Activated naive CD4-positive, alpha-beta T cell treated with anti-CD3 and anti-CD28 coated beads for 36 hours (primary cell): Measurements from ENCODE around the gene VEGFA. TPM values are rescaled to one million over a fixed set of nuclear protein-coding genes. Genes with fewer than 3 reads are reported as not detected.
A peak's percentile ranks its signal among the peaks of the same experiment; 100 is the strongest.

ENCODE experiments used
- CTCF ChIA-PET: fragments of 350-600 bp; sonication (Branson Sonifier 250); formaldehyde crosslinking; loops from one replicate; lab custom pipeline; 2021; ENCODE audit warnings: antibody characterized with exemption; lab: Charles Lee
- DNase-seq: peaks from one replicate; pipeline ENCODE4 v3.0.0-alpha.2; 2020
- H3K27ac Mint-ChIP-seq: one replicate; pipeline ENCODE4 v1.8.0; 2021; ENCODE audit warnings: mild to moderate bottlenecking, mixed read lengths
- H3K27me3 Mint-ChIP-seq: one replicate; pipeline ENCODE4 v1.8.0; 2021; ENCODE audit warnings: low read depth, mixed read lengths
- H3K36me3 Mint-ChIP-seq: one replicate; pipeline ENCODE4 v1.8.0; 2021; ENCODE audit warnings: low read depth, mixed read lengths
- H3K4me1 Mint-ChIP-seq: one replicate; pipeline ENCODE4 v1.8.0; 2021; ENCODE audit warnings: low read depth, mixed read lengths
- H3K4me3 Mint-ChIP-seq: one replicate; pipeline ENCODE4 v1.8.0; 2021; ENCODE audit warnings: mild to moderate bottlenecking, moderate library complexity, mixed read lengths
- H3K9me3 Mint-ChIP-seq: one replicate; pipeline ENCODE4 v1.8.0; 2021; ENCODE audit warnings: mixed read lengths
- intact Hi-C: fragments of 100-400 bp; cut with micrococcal nuclease; formaldehyde crosslinking; loops from one replicate; pipeline ENCODE4 v1.15.1; 2023
- total RNA-seq, 2 experiments: library from RNA; stranded (reverse); gene quantifications; one replicate each; pipeline ENCODE4 v1.2.3, GENCODE V29; 2021

VEGFA gene
- total RNA-seq, 2 experiments from 2014 or later = 35.9 to 37.3 TPM

DNA sequence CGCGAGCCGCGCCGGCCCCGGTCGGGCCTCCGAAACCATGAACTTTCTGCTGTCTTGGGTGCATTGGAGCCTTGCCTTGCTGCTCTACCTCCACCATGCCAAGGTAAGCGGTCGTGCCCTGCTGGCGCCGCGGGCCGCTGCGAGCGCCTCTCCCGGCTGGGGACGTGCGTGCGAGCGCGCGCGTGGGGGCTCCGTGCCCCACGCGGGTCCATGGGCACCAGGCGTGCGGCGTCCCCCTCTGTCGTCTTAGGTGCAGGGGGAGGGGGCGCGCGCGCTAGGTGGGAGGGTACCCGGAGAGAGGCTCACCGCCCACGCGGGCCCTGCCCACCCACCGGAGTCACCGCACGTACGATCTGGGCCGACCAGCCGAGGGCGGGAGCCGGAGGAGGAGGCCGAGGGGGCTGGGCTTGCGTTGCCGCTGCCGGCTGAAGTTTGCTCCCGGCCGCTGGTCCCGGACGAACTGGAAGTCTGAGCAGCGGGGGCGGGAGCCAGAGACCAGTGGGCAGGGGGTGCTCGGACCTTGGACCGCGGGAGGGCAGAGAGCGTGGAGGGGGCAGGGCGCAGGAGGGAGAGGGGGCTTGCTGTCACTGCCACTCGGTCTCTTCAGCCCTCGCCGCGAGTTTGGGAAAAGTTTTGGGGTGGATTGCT is 1.3 kb downstream of the VEGFA start:
- CTCF ChIA-PET = interaction anchor here (0.6 to 4.5 kb wide), 5 partner anchors 37 to 308 kb away, joined by 3 to 45 read pairs (median 22); no protein-coding TSS in a partner anchor
- peak overlapping the region; percentile 50 for H3K27ac Mint-ChIP-seq
- intact Hi-C loops = loop anchor here (2.0 kb wide), 3 partner anchors 37 to 355 kb away; partner anchors contain the start of genes GTPBP2, MRPL14 and TMEM63B
- no peaks in the 10 kb centered on the region for H3K27me3 Mint-ChIP-seq
- peaks cover 11% of the 10 kb centered on the region for H3K36me3 Mint-ChIP-seq
- no peaks in the 10 kb centered on the region for H3K9me3 Mint-ChIP-seq
- H3K4me3 Mint-ChIP-seq = peak overlapping the region; percentile 97
- peaks cover 29% of the 10 kb centered on the region for H3K4me1 Mint-ChIP-seq
- peak; percentile 66 for DNase-seq

DNA sequence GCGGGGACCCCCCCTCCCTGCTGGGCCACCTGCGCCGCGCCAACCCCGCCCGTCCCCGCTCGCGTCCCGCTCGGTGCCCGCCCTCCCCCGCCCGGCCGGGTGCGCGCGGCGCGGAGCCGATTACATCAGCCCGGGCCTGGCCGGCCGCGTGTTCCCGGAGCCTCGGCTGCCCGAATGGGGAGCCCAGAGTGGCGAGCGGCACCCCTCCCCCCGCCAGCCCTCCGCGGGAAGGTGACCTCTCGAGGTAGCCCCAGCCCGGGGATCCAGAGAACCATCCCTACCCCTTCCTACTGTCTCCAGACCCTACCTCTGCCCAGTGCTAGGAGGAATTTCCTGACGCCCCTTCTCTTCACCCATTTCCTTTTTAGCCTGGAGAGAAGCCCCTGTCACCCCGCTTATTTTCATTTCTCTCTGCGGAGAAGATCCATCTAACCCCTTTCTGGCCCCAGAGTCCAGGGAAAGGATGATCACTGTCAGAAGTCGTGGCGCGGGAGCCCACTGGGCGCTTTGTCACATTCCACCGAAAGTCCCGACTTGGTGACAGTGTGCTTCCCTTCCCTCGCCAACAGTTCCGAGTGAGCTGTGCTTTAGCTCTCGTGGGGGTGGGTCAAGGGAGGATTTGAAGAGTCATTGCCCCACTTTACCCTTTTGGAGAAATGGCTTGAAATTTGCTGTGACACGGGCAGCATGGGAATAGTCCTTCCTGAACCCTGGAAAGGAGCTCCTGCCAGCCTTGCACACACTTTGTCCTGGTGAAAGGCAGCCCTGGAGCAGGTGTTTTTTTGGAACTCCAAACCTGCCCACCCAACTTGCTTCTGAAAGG is 2.1 kb downstream of the VEGFA start:
- peaks cover 16% of the 10 kb centered on the region for H3K36me3 Mint-ChIP-seq

DNA sequence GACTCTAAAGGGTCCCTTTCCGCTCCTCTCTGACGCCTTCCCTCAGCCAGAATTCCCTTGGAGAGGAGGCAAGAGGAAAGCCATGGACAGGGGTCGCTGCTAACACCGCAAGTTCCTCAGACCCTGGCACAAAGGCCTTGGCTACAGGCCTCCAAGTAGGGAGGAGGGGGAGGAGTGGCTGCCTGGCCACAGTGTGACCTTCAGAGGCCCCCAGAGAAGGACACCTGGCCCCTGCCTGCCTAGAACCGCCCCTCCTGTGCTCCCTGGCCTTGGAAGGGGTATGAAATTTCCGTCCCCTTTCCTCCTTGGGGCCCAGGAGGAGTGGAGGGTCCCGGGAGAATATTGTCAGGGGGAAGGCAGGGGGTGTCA is 2.7 kb downstream of the VEGFA start:
- peaks cover 21% of the 10 kb centered on the region for H3K36me3 Mint-ChIP-seq
- H3K27me3 Mint-ChIP-seq = no peaks in the 10 kb centered on the region
- intact Hi-C loops = loop anchor here (1.0 kb wide), 3 partner anchors 48 to 493 kb away; partner anchors contain the start of gene NFKBIE
- H3K4me3 Mint-ChIP-seq = peak overlapping the region; percentile 91
- peak; percentile 10 for DNase-seq
- CTCF ChIA-PET = interaction anchor here (0.5 to 3.5 kb wide), 13 partner anchors 9 to 349 kb away, joined by 3 to 28 read pairs (median 4); no protein-coding TSS in a partner anchor
- H3K27ac Mint-ChIP-seq = peak overlapping the region; percentile 88
- no peaks in the 10 kb centered on the region for H3K9me3 Mint-ChIP-seq
- peaks cover 29% of the 10 kb centered on the region for H3K4me1 Mint-ChIP-seq

More for the DNA sequence above, 2.1 kb downstream of the VEGFA start:
- no peaks in the 10 kb centered on the region for H3K27me3 Mint-ChIP-seq
- H3K4me3 Mint-ChIP-seq = peak overlapping the region; percentile 97
- intact Hi-C loops = loop anchor here (2.0 kb wide), 3 partner anchors 37 to 355 kb away; partner anchors contain the start of genes GTPBP2, MRPL14 and TMEM63B
- peak overlapping the region; percentile 88 for H3K27ac Mint-ChIP-seq
- H3K9me3 Mint-ChIP-seq = no peaks in the 10 kb centered on the region
- H3K4me1 Mint-ChIP-seq = peaks cover 29% of the 10 kb centered on the region
- CTCF ChIA-PET = interaction anchor here (0.5 to 3.5 kb wide), 9 partner anchors 11 to 350 kb away, joined by 3 to 28 read pairs (median 4); no protein-coding TSS in a partner anchor
- peak; percentile 79 for DNase-seq

DNA sequence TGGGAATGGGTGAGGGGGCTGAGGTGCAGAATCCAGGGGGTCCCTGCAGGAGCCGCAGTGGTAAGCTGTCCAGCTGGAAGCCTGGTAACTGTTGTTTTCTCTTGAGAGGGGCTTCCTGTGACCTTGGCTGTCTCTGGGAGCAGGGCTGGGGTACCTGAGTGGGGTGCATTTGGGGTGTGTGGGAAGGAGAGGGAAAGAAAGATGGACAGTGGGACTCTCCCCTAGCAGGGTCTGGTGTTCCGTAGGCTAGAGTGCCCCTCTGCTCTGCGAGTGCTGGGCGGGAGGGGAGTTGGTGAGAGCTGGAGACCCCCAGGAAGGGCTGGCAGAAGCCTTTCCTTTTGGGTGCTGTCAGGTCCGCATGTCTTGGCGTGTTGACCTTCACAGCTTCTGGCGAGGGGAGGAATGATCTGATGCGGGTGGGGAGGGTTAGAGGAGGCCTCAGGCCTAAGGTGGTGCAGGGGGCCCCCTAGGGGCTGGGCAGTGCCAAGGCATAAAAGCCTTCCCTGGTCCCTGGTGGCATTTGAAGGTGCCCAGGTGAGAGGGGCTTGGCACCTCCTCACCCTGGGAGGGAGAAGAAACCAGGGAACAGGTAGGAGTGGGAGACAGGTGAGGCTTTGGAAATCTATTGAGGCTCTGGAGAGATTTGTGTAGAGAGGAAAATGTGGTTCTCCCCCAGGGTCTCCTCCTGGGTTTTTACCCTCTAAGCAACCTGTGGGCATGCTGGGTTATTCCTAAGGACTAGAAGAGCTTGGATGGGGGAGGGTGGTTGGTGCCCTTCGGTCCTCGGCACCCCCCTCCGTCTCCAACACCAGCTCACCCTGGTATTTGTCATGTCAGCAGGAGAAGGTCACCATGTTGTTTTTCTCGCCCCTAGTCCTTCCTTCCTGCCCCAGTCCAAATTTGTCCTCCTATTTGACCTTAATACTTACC is 3.3 kb downstream of the VEGFA start:
- intact Hi-C loops = loop anchor here (1.0 kb wide), 3 partner anchors 49 to 492 kb away; partner anchors contain the start of gene NFKBIE
- H3K4me3 Mint-ChIP-seq = peak overlapping the region; percentile 91
- no peaks in the 10 kb centered on the region for H3K27me3 Mint-ChIP-seq
- H3K9me3 Mint-ChIP-seq = no peaks in the 10 kb centered on the region
- CTCF ChIA-PET = interaction anchor here (0.6 to 3.5 kb wide), 21 partner anchors 10 to 443 kb away, joined by 3 to 28 read pairs (median 4); partner anchors contain the start of gene MYMX
- H3K36me3 Mint-ChIP-seq = peaks cover 25% of the 10 kb centered on the region
- peak overlapping the region; percentile 31 for H3K27ac Mint-ChIP-seq
- DNase-seq = peak; percentile 76
- H3K4me1 Mint-ChIP-seq = peaks cover 29% of the 10 kb centered on the region

DNA sequence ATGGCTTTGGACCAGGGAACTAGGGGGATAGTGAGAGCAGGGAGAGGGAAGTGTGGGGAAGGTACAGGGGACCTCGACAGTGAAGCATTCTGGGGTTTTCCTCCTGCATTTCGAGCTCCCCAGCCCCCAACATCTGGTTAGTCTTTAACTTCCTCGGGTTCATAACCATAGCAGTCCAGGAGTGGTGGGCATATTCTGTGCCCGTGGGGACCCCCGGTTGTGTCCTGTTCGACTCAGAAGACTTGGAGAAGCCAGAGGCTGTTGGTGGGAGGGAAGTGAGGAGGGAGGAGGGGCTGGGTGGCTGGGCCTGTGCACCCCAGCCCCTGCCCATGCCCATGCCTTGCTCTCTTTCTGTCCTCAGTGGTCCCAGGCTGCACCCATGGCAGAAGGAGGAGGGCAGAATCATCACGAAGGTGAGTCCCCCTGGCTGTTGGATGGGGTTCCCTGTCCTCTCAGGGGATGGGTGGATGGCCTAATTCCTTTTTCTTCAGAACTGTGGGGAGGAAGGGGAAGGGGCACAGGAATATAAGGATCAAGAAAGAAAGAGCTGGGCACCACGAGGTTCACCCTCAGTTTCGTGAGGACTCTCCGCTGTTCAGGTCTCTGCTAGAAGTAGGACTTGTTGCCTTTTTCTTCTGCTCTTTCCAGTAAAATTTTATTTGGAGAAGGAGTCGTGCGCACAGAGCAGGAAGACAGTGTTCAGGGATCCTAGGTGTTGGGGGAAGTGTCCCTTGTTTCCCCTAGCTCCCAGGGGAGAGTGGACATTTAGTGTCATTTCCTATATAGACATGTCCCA is 4.2 kb downstream of the VEGFA start:
- Mint-ChIP-seq H3K27ac (no peak overlapping the region), H3K4me3 (peak overlapping the region; percentile 91), H3K4me1 (peaks cover 29% of the 10 kb centered on the region), H3K9me3 (no peaks in the 10 kb centered on the region), H3K36me3 (peaks cover 34% of the 10 kb centered on the region), H3K27me3 (no peaks in the 10 kb centered on the region)
- CTCF ChIA-PET = interaction anchor here (0.7 to 3.5 kb wide), 24 partner anchors 8 to 442 kb away, joined by 3 to 28 read pairs (median 3); partner anchors contain the start of gene MYMX
- intact Hi-C loops = loop anchor here (1.0 kb wide), 6 partner anchors 50 to 491 kb away; partner anchors contain the start of gene NFKBIE
- DNase-seq = no peak

DNA sequence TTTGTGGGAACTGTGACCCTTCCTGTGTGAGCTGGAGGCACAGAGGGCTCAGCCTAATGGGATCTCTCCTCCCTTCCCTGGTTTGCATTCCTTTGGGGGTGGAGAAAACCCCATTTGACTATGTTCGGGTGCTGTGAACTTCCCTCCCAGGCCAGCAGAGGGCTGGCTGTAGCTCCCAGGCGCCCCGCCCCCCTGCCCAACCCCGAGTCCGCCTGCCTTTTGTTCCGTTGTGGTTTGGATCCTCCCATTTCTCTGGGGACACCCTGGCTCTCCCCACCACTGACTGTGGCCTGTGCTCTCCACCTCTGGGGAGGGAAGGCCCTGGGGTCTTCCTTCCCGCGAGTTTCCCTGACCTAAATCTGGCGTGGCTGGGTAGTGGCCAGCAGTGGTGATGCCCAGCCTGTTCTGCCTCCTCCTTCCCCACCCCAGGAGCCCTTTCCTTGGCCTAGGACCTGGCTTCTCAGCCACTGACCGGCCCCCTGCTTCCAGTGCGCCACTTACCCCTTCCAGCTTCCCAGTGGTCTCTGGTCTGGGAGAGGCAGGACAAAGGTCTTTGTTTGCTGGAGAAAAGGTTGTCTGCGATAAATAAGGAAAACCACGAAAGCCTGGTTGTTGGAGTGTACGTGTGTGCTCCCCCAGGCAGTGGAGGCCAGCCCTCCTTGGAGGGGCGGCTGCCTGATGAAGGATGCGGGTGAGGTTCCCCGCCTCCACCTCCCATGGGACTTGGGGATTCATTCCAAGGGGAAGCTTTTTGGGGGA is 4.9 kb downstream of the VEGFA start:
- CTCF ChIA-PET = interaction anchor here (0.6 to 3.5 kb wide), 22 partner anchors 8 to 441 kb away, joined by 3 to 28 read pairs (median 3); partner anchors contain the start of gene MYMX
- DNase-seq = peak; percentile 73
- peaks cover 29% of the 10 kb centered on the region for H3K4me1 Mint-ChIP-seq
- peak overlapping the region; percentile 18 for H3K4me3 Mint-ChIP-seq
- H3K9me3 Mint-ChIP-seq = no peaks in the 10 kb centered on the region
- intact Hi-C loops = loop anchor here (1.0 kb wide), 3 partner anchors 226 to 471 kb away; no protein-coding TSS in a partner anchor
- H3K27ac Mint-ChIP-seq = no peak overlapping the region
- H3K27me3 Mint-ChIP-seq = no peaks in the 10 kb centered on the region
- peaks cover 39% of the 10 kb centered on the region for H3K36me3 Mint-ChIP-seq

DNA sequence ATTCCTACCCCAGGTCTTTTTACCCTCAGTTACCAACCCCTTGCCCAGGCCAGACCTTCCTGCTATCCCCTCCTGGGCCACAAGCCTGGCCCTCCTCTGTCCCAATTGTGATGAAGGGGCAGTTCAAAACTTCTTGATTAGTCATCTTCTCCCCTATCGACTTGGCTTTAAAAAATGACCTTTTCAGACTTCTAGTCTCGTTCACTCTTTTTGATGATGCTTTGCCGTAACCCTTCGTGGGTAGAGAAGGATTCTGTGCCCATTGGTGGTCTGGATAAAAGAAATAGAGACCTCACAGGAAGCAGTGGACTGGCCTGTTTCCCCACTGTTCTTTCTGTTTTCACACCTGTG is 5.5 kb downstream of the VEGFA start:
- H3K27ac Mint-ChIP-seq = no peak overlapping the region
- intact Hi-C loops = no loop called here
- no peaks in the 10 kb centered on the region for H3K27me3 Mint-ChIP-seq
- H3K4me3 Mint-ChIP-seq = no peak overlapping the region
- no peak for DNase-seq
- CTCF ChIA-PET = interaction anchor here (2.7 kb wide), 1 partner anchor 299 kb away, joined by 22 read pairs; no protein-coding TSS in a partner anchor
- no peaks in the 10 kb centered on the region for H3K9me3 Mint-ChIP-seq
- H3K36me3 Mint-ChIP-seq = peaks cover 43% of the 10 kb centered on the region
- peaks cover 29% of the 10 kb centered on the region for H3K4me1 Mint-ChIP-seq

DNA sequence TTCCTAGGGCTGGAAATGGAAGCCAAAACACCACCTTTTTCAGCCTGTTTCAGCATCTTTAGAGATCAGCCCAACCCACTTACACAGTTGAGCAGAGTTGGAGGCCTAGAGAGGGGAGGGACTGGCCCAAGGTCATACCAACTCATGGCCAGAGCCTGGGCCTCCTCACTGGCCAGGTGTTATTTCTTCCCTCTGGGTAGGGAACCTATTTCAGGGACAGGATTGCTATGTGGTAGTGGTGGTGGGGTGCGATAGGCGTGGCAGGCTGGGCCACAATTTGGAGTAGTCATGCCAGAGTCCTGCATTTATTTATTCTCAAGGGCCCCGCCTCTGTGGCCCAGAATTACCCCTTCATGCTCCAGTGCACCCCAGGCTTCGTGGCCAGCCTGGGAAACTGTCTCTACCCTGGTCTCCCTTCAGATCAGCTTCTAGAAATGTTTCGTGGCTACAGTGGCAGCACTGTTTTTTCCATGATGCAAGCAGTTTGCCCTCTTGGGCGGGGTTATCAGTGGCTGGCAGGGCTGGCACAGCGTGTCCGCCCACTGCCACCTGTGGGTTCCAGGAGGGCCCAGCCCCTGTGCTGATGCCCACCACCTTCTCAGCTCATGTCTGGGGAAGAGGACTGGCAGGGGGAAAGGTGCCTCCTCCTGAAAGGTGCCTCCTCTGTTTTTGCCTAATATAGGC is 6.2 kb downstream of the VEGFA start:
- no peak for DNase-seq
- Mint-ChIP-seq H3K4me1 (peaks cover 29% of the 10 kb centered on the region), H3K4me3 (no peak overlapping the region), H3K36me3 (peaks cover 48% of the 10 kb centered on the region), H3K9me3 (no peaks in the 10 kb centered on the region), H3K27me3 (no peaks in the 10 kb centered on the region), H3K27ac (no peak overlapping the region)
- CTCF ChIA-PET = interaction anchor here (0.6 to 1.3 kb wide), 3 partner anchors 303 to 460 kb away, joined by 3 to 4 read pairs (median 3); no protein-coding TSS in a partner anchor
- intact Hi-C loops = no loop called here

DNA sequence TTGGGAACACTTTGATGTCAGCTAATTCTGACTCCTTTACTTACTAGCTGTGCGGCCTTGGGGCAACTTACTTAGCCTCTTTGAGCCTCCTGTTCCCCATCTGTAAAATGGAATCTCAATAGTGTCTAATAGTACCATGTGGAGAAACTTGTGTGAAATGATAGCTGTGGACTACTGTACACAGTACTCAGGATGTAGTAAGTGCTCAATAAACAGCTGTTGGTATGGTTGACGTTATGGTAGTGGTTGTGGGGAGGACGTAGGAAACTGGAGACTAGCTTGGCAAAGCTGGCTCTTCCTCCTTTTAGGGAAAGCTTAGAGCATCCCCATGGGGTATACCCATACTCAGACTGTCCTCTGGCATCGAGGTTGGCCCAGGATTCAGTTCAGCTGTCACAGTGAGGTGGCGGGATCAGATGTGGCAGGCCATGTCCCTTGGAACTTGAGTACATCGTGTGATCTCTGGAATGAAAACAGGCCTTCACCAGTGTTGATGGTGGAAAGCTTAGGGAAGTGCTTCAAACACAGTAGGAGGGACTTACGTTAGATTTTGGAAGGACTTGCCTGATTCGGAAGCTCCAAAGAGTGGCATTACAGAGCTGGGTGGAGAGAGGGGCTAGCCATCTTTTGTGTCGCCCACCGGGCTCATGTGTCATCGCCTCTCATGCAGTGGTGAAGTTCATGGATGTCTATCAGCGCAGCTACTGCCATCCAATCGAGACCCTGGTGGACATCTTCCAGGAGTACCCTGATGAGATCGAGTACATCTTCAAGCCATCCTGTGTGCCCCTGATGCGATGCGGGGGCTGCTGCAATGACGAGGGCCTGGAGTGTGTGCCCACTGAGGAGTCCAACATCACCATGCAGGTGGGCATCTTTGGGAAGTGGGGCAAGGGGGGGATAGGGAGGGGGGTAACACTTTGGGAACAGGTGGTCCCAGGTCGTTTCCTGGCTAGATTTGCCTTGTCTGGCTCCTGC is 7.1 kb downstream of the VEGFA start:
- intact Hi-C loops = no loop called here
- Mint-ChIP-seq H3K36me3 (peaks cover 51% of the 10 kb centered on the region), H3K4me3 (no peak overlapping the region), H3K27me3 (no peaks in the 10 kb centered on the region), H3K9me3 (no peaks in the 10 kb centered on the region), H3K27ac (no peak overlapping the region), H3K4me1 (peaks cover 29% of the 10 kb centered on the region)
- CTCF ChIA-PET = interaction anchor here (0.6 to 1.3 kb wide), 3 partner anchors 302 to 461 kb away, joined by 3 to 4 read pairs (median 3); no protein-coding TSS in a partner anchor
- no peak for DNase-seq
